Measurements from ENCODE around the gene SIPA1L3.
"Not testable (repeated sequence)": the region's sequence is repeated elsewhere in the genome, so short reads cannot be mapped to it uniquely, and the experiment has no call there.

The SIPA1L3 gene

GRCh38 chr19:38213469-38213868, 306.5 kb downstream of the SIPA1L3 start:
- no peak for DNase-seq
- ATAC-seq, result no peak

GRCh38 chr19:38213911-38214625, 307.1 kb downstream of the SIPA1L3 start:
- peak; percentile 93 for ATAC-seq
- peak; percentile 81 for DNase-seq

- ATAC-seq (no peak), DNase-seq (no peak)
These were observed 310.0 kb downstream of the SIPA1L3 start for GRCh38 chr19:38216785-38217641.

GRCh38 chr19:38218204-38218603, 311.2 kb downstream of the SIPA1L3 start:
- ATAC-seq, result no peak
- no peak for DNase-seq

- ATAC-seq (no peak), DNase-seq (no peak)
These were observed 312.2 kb downstream of the SIPA1L3 start for GRCh38 chr19:38219221-38219620.

- DNase-seq (no peak), ATAC-seq (no peak)
These were observed 314.4 kb downstream of the SIPA1L3 start for GRCh38 chr19:38221421-38221820.

GRCh38 chr19:38221919-38222830, 315.2 kb downstream of the SIPA1L3 start:
- no peak for DNase-seq
- ATAC-seq, result no peak

- DNase-seq (no peak), ATAC-seq (no peak)
These were observed 316.1 kb downstream of the SIPA1L3 start for GRCh38 chr19:38223119-38223523.

- ATAC-seq, result no peak
- DNase-seq, result no peak
These were observed 316.6 kb downstream of the SIPA1L3 start for GRCh38 chr19:38223617-38224013.

- peak; percentile 74 for ATAC-seq
- peak; percentile 73 for DNase-seq
These were observed 317.2 kb downstream of the SIPA1L3 start, which contains the start of gene DPF1 for GRCh38 chr19:38224014-38224862. DPF1 (minus strand) TSS chr19:38224222; CDS start chr19:38224142, 80 bp downstream.

GRCh38 chr19:38224863-38225218, 317.8 kb downstream of the SIPA1L3 start:
- not testable (repeated sequence) for ATAC-seq, DNase-seq

GRCh38 chr19:38227287-38228004, 320.4 kb downstream of the SIPA1L3 start:
- DNase-seq (no peak), ATAC-seq (no peak)

- no peak for ATAC-seq
- DNase-seq, result no peak
These were observed 321.0 kb downstream of the SIPA1L3 start for GRCh38 chr19:38228005-38228377.

- DNase-seq (no peak), ATAC-seq (no peak)
These were observed 321.8 kb downstream of the SIPA1L3 start for GRCh38 chr19:38228491-38229439.

- DNase-seq (peak; percentile 73), ATAC-seq (peak; percentile 91)
These were observed 322.6 kb downstream of the SIPA1L3 start for GRCh38 chr19:38229585-38230073.

GRCh38 chr19:38230506-38231133, 323.6 kb downstream of the SIPA1L3 start:
- DNase-seq, ATAC-seq: not testable (repeated sequence)

- ATAC-seq (no peak), DNase-seq (no peak)
These were observed 324.9 kb downstream of the SIPA1L3 start for GRCh38 chr19:38231918-38232317.

- ATAC-seq (peak; percentile 60), DNase-seq (peak; percentile 90)
These were observed 326.8 kb downstream of the SIPA1L3 start for GRCh38 chr19:38233740-38234251.

- DNase-seq (no peak), ATAC-seq (no peak)
These were observed 327.6 kb downstream of the SIPA1L3 start for GRCh38 chr19:38234615-38235014.
